ENCODE data around the gene IFI27L2. TPM values are rescaled to one million over a fixed set of nuclear protein-coding genes. Genes with fewer than 3 reads are reported as not detected.
A peak's percentile ranks its signal among the peaks of the same experiment; 100 is the strongest.

IFI27L2 gene
- total RNA-seq, 1 donor from 2014 or later = 8.9 TPM

- no peak for DNase-seq
These were observed 28.6 kb downstream of the IFI27L2 start for GRCh38 chr14:94100847-94101246.

- DNase-seq = no peak
These were observed 30.4 kb downstream of the IFI27L2 start for GRCh38 chr14:94099006-94099405.

GRCh38 chr14:94098326-94098992, 30.9 kb downstream of the IFI27L2 start:
- DNase-seq = no peak

DNA sequence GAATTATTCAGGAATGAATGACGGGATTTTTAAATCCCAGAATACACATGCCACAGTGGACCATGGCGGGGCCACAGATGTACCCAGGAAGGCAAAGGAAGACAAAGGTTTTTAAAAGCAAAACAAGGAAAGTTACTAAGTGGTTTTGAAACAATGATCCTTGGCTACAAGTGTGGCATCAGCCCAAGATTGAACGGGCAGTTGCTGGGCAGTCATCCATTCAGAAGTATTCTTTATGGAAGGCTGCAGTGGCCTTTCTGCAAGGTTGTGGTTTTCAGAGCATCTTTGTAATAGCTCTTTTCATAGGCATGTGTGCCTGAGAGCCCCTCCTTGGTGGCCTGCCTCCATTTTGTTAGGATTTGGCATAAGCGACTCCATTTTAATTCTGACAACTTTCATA, 32.3 kb downstream of the IFI27L2 start:
- no peak for DNase-seq

DNA sequence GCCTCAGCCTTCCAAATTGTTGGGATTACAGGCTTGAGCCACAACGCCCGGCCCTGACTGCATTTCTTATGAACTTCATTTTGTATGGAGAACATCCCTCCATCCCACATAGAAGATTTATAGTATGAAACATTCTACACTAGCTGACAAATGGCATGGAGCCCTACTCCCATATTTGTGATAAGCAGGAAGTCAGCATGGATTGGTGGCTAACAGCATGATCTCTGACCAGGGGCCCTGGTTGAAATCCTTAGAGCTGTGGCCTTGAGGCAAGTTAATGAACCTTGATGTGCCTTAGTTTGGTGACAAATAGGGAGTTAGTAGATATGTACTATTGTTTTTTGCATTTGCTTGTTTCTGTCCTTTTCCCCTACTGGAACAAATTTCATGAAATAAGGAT, 36.0 kb downstream of the IFI27L2 start:
- no peak for DNase-seq

DNA sequence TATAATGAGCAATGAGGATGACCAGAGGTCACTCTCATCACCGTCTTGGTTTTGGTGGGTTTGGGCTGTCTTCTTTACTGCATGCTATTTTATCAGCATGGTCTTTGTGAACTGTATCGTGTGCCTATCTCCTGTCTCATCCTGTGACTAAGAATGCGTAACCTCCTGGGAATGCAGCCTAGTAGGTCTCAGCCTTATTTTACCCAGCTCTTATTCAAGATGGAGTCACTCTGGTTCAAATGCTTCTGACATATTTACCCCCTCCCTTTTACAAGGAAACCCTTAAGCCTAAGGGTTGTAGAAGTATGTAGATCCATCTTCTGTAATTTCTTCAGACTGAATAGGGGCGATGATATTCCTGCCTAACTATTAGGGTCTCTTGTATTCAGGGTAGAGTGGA, 39.9 kb downstream of the IFI27L2 start:
- no peak for DNase-seq

DNA sequence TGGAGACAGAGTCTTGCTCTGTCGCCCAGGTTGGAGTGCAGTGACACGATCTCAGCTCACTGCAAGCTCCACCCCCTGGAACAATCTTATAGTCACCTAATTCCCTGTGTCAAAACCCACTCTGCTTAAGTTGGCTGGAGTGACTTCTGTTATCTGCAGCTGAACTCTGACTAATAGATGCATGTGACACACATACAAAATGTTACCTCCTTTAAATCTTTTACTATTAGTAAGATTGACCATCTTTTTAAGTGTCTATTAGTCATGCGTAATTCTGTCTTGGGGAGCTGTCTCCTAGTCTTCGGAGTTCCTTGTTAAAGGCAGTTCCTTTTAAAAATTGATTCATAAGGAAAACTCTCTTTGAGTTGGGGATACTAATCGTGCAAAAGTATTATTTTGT, 40.9 kb downstream of the IFI27L2 start:
- DNase-seq = no peak

GRCh38 chr14:94087891-94088290, 41.5 kb downstream of the IFI27L2 start:
- DNase-seq = no peak

- DNase-seq = no peak
These were observed 48.0 kb downstream of the IFI27L2 start for GRCh38 chr14:94081386-94081820.

DNA sequence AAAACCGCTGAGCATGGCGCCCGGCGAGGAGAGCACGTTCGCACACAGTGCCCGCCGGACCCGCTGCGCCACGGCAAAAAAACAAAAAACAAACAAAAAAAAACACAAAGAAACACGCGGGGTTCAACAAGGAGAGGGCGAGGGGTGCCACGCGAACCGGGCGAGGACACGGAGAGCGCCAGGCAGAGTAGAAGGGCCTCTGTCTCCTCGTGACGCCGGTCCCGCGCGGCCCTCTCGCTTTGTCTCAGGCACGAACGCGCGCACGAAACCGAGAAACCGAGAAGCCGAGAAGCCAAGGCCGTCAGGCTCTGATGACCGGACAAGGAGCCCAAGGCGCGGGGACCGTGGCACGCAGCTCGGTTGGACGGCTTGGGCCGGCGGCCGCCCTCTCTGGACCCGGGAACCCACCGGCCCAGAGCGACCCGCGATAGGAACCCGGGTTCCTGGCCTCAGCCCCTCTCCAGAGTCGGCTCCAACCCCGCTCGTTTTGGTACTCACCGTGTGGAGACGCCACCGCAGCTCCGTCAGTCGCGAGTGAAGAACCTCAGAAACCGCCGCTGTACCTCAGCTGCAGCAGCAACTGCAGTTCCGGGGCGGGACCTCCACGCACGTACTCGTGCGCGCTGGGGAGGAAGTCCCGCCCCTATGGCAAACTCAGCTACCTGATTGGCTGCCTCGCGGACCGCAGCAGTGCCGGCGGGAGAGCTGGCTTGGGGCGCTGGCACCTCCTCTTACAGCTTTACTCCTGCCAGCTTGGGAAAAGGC, 48.6 kb downstream of the IFI27L2 start, which contains the start of the genes DDX24 and IFI27L1:
Gene DDX24, minus strand, starts transcription at position 582 of the 765 bp plus-strand sequence. CDS start 1,460 bp downstream, outside the sequence.
Gene IFI27L1, plus strand, starts transcription at position 690 of the 765 bp plus-strand sequence. CDS start 15,628 bp downstream, outside the sequence.
- DNase-seq = peak; percentile 94

DNA sequence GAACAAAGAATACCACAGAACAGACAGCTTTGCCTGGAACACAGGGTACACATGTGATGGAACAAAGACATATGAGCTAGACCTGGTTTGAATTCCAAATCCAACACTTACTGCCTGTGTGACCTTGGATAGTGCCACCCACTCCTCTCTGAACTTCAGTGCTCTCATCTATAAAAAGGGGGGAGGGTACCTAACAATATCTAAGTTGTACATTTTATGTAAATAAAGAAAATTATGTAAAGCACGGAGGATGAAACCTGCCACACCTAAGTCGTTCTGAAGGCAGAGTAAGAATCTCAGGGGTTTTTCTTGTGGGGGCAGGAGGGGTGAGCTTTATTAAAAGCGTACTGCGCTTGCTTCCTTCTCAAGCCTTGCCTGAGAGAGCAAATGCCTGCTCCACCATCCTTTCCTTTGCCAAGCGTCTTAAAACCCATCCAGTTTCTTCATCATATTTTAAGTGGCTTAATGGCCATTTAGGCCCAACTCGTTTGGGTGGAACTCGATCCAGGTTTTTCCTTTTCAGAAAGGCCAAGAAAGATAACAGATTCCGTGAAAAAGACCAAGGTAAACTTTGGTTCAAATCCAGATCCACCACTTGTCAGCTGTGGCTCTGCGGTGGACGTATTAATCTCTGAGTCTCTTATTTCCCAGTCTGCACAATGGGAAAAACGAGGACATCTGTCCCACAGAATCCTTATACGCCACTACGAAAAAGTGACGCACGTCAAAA, 49.3 kb downstream of the IFI27L2 start:
- no peak for DNase-seq

DNA sequence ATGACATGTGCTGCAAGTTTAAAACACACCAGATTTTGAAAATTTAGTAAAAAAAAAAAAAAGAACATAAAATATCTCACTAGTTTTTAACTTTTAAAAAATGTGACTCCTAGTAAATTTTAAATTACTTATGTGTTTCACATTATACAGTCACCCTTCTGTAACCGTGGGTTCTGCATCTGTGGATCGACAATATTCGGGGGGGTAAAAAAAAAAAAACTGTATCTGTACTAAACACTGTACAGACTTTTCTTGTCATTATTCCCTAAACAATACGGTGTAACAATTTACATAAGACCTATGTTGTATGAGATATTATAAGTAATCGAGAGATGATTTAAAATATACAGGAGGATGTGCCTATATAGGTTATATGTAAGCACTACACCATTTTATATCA, 51.6 kb downstream of the IFI27L2 start:
- DNase-seq = no peak

Other genes starting within 250 kb of the IFI27L2 start
- 3.0 TPM for gene FAM181A, start 202.3 kb downstream of the IFI27L2 start, total RNA-seq
- gene ASB2, start 153.0 kb downstream of the IFI27L2 start, total RNA-seq = not detected
- not detected for gene CCDC197, start 132.3 kb downstream of the IFI27L2 start, total RNA-seq
- 5.6 TPM for gene OTUB2, start 103.3 kb downstream of the IFI27L2 start, total RNA-seq
- gene DDX24, start 48.4 kb downstream of the IFI27L2 start, total RNA-seq = 110 TPM
- 5.0 TPM for gene IFI27L1, start 48.3 kb downstream of the IFI27L2 start, total RNA-seq
- gene IFI27, start 18.9 kb downstream of the IFI27L2 start, total RNA-seq = 12.2 TPM
- 0.31 TPM for gene PPP4R4, start 44.7 kb upstream of the IFI27L2 start, total RNA-seq
- gene SERPINA10, start 163.7 kb upstream of the IFI27L2 start, total RNA-seq = not detected
- not detected for gene SERPINA6, start 193.7 kb upstream of the IFI27L2 start, total RNA-seq
- not detected for gene SERPINA2, start 237.1 kb upstream of the IFI27L2 start, total RNA-seq